C4-2B (cell line): ENCODE measurements around the gene DGKB.

Experiments used
- ZFX ChIP-seq: fragments of 450-650 bp; IDR thresholded peaks from 2 replicates; pipeline ENCODE4 v1.6.1; 2017
- TF ChIP-seq, protein P1 (sequence below): fragments of 450-650 bp; conservative IDR thresholded peaks from 2 replicates; pipeline ENCODE4 v1.5.1; 2017; ENCODE audit warnings: mild to moderate bottlenecking

GRCh38 chr7:14666304-14666703 lies 236.2 kb downstream of the DGKB start:
- TF ChIP-seq, protein P1, sequence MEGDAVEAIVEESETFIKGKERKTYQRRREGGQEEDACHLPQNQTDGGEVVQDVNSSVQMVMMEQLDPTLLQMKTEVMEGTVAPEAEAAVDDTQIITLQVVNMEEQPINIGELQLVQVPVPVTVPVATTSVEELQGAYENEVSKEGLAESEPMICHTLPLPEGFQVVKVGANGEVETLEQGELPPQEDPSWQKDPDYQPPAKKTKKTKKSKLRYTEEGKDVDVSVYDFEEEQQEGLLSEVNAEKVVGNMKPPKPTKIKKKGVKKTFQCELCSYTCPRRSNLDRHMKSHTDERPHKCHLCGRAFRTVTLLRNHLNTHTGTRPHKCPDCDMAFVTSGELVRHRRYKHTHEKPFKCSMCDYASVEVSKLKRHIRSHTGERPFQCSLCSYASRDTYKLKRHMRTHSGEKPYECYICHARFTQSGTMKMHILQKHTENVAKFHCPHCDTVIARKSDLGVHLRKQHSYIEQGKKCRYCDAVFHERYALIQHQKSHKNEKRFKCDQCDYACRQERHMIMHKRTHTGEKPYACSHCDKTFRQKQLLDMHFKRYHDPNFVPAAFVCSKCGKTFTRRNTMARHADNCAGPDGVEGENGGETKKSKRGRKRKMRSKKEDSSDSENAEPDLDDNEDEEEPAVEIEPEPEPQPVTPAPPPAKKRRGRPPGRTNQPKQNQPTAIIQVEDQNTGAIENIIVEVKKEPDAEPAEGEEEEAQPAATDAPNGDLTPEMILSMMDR: no peak
- no peak for TF ChIP-seq ZFX
